ENCODE measurements around the gene ZNHIT6. TPM values are rescaled to one million over a fixed set of nuclear protein-coding genes. Genes with fewer than 3 reads are reported as not detected.
A peak's percentile ranks its signal among the peaks of the same experiment; 100 is the strongest.
"Not testable (repeated sequence)": the region's sequence is repeated elsewhere in the genome, so short reads cannot be mapped to it uniquely, and the experiment has no call there.

ZNHIT6 gene
- total RNA-seq, 1 experiment from 2014 or later, result 31.3 TPM

- Mint-ChIP-seq H3K9me3 (ENCODE audit: unreplicated experiment) (no peaks in the 10 kb centered on the region), H3K27ac (ENCODE audit: low read depth, unreplicated experiment) (no peak overlapping the region), H3K4me3 (ENCODE audit: unreplicated experiment) (no peak overlapping the region), H3K36me3 (ENCODE audit: insufficient read depth, unreplicated experiment) (peaks cover 52% of the 10 kb centered on the region), H3K27me3 (ENCODE audit: insufficient read depth, unreplicated experiment) (no peaks in the 10 kb centered on the region), H3K4me1 (ENCODE audit: insufficient read depth, unreplicated experiment) (no peaks in the 10 kb centered on the region)
- no TSS peak for BruUV-seq (replicated peaks)
- DNase-seq (ENCODE audit: unreplicated experiment), result peak; percentile 48
- intact Hi-C loops (cut with micrococcal nuclease), result no loop called here
- ChIA-PET POLR2A (interaction anchor here (0.9 to 1.2 kb wide), 3 partner anchors 31 to 76 kb away, joined by 3 to 5 read pairs (median 3); no protein-coding TSS in a partner anchor), CTCF (interaction anchor here (1.0 kb wide), 1 partner anchor 38 kb away, joined by 8 read pairs; no protein-coding TSS in a partner anchor)
- TF ChIP-seq CTCF (IDR thresholded peaks at IDR 0.05; ENCODE audit: unreplicated experiment), result no peak
Measured at GRCh38 chr1:85654066-85654782, 54.0 kb downstream of the ZNHIT6 start.

- no peaks in the 10 kb centered on the region for H3K9me3 Mint-ChIP-seq (ENCODE audit: unreplicated experiment)
- no peak for DNase-seq (ENCODE audit: unreplicated experiment)
- H3K27ac Mint-ChIP-seq (ENCODE audit: low read depth, unreplicated experiment), result no peak overlapping the region
- ChIA-PET CTCF (no interaction called here), POLR2A (no interaction called here)
- BruUV-seq (replicated peaks), result no TSS peak
- intact Hi-C loops (cut with micrococcal nuclease), result no loop called here
- no peak overlapping the region for H3K4me3 Mint-ChIP-seq (ENCODE audit: unreplicated experiment)
- no peaks in the 10 kb centered on the region for H3K4me1 Mint-ChIP-seq (ENCODE audit: insufficient read depth, unreplicated experiment)
- H3K36me3 Mint-ChIP-seq (ENCODE audit: insufficient read depth, unreplicated experiment), result peaks cover 61% of the 10 kb centered on the region
- no peaks in the 10 kb centered on the region for H3K27me3 Mint-ChIP-seq (ENCODE audit: insufficient read depth, unreplicated experiment)
- no peak for TF ChIP-seq CTCF (IDR thresholded peaks at IDR 0.05; ENCODE audit: unreplicated experiment)
Measured at GRCh38 chr1:85652327-85652726, 55.9 kb downstream of the ZNHIT6 start.

- TF ChIP-seq CTCF (IDR thresholded peaks at IDR 0.05; ENCODE audit: unreplicated experiment), result no peak
- BruUV-seq (replicated peaks), result no TSS peak
- H3K4me1 Mint-ChIP-seq (ENCODE audit: insufficient read depth, unreplicated experiment), result no peaks in the 10 kb centered on the region
- DNase-seq (ENCODE audit: unreplicated experiment), result no peak
- CTCF ChIA-PET, result interaction anchor here (0.7 kb wide), 1 partner anchor 255 kb away, joined by 3 read pairs; no protein-coding TSS in a partner anchor
- POLR2A ChIA-PET, result no interaction called here
- H3K9me3 Mint-ChIP-seq (ENCODE audit: unreplicated experiment), result no peaks in the 10 kb centered on the region
- peaks cover 48% of the 10 kb centered on the region for H3K36me3 Mint-ChIP-seq (ENCODE audit: insufficient read depth, unreplicated experiment)
- no peak overlapping the region for H3K27ac Mint-ChIP-seq (ENCODE audit: low read depth, unreplicated experiment)
- intact Hi-C loops (cut with micrococcal nuclease), result no loop called here
- H3K4me3 Mint-ChIP-seq (ENCODE audit: unreplicated experiment), result no peak overlapping the region
- no peaks in the 10 kb centered on the region for H3K27me3 Mint-ChIP-seq (ENCODE audit: insufficient read depth, unreplicated experiment)
Measured at GRCh38 chr1:85650645-85651044, 57.6 kb downstream of the ZNHIT6 start.

- H3K36me3 Mint-ChIP-seq (ENCODE audit: insufficient read depth, unreplicated experiment), result peaks cover 46% of the 10 kb centered on the region
- no TSS peak for BruUV-seq (replicated peaks)
Measured at GRCh38 chr1:85649591-85649990, 58.6 kb downstream of the ZNHIT6 start.

GRCh38 chr1:85641598-85642556 is 66.4 kb downstream of the ZNHIT6 start:
- not testable (repeated sequence) for H3K4me3 Mint-ChIP-seq (ENCODE audit: unreplicated experiment); H3K4me1 Mint-ChIP-seq (ENCODE audit: insufficient read depth, unreplicated experiment)

More at GRCh38 chr1:85649591-85649990, 58.6 kb downstream of the ZNHIT6 start:
- Mint-ChIP-seq H3K9me3 (ENCODE audit: unreplicated experiment) (peaks cover 4% of the 10 kb centered on the region), H3K27me3 (ENCODE audit: insufficient read depth, unreplicated experiment) (no peaks in the 10 kb centered on the region), H3K27ac (ENCODE audit: low read depth, unreplicated experiment) (no peak overlapping the region), H3K4me3 (ENCODE audit: unreplicated experiment) (no peak overlapping the region), H3K4me1 (ENCODE audit: insufficient read depth, unreplicated experiment) (no peaks in the 10 kb centered on the region)
- ChIA-PET CTCF (interaction anchor here (0.6 kb wide), 1 partner anchor 64 kb away, joined by 3 read pairs; no protein-coding TSS in a partner anchor), POLR2A (no interaction called here)
- no peak for DNase-seq (ENCODE audit: unreplicated experiment)
- intact Hi-C loops (cut with micrococcal nuclease), result no loop called here
- TF ChIP-seq CTCF (IDR thresholded peaks at IDR 0.05; ENCODE audit: unreplicated experiment), result no peak

GRCh38 chr1:85639920-85640319 is 68.3 kb downstream of the ZNHIT6 start:
- DNase-seq (ENCODE audit: unreplicated experiment); BruUV-seq (replicated peaks); H3K27me3 Mint-ChIP-seq (ENCODE audit: insufficient read depth, unreplicated experiment); H3K27ac Mint-ChIP-seq (ENCODE audit: low read depth, unreplicated experiment); H3K4me1 Mint-ChIP-seq (ENCODE audit: insufficient read depth, unreplicated experiment); CTCF ChIA-PET; H3K4me3 Mint-ChIP-seq (ENCODE audit: unreplicated experiment); POLR2A ChIA-PET; intact Hi-C loops (cut with micrococcal nuclease): not testable (repeated sequence)
- Mint-ChIP-seq H3K9me3 (ENCODE audit: unreplicated experiment) (peaks cover 39% of the 10 kb centered on the region), H3K36me3 (ENCODE audit: insufficient read depth, unreplicated experiment) (peaks cover 15% of the 10 kb centered on the region)

More at GRCh38 chr1:85641598-85642556, 66.4 kb downstream of the ZNHIT6 start:
- Mint-ChIP-seq H3K9me3 (ENCODE audit: unreplicated experiment) (peaks cover 39% of the 10 kb centered on the region), H3K36me3 (ENCODE audit: insufficient read depth, unreplicated experiment) (peaks cover 12% of the 10 kb centered on the region)
- CTCF ChIA-PET; DNase-seq (ENCODE audit: unreplicated experiment); H3K27ac Mint-ChIP-seq (ENCODE audit: low read depth, unreplicated experiment); H3K27me3 Mint-ChIP-seq (ENCODE audit: insufficient read depth, unreplicated experiment); intact Hi-C loops (cut with micrococcal nuclease); BruUV-seq (replicated peaks): not testable (repeated sequence)
- POLR2A ChIA-PET, result interaction anchor here (0.6 kb wide), 1 partner anchor 54 kb away, joined by 3 read pairs; no protein-coding TSS in a partner anchor
